B cell (primary cell): ENCODE data around the gene TCP11L2.

Source experiments
- EZH2 ChIP-seq: IDR thresholded peaks from 2 replicates; pipeline ENCODE4 v1.6.1; 2012; ENCODE audit warnings: borderline replicate concordance, low read depth, mild to moderate bottlenecking, moderate library complexity, low read length; ENCODE audit not compliant: insufficient read depth, poor library complexity, severe bottlenecking
- TF ChIP-seq, protein P1 (sequence below): fragments of 200-600 bp; IDR thresholded peaks from one replicate; pipeline ENCODE4 v1.8.0; 2022; ENCODE audit warnings: antibody characterized with exemption, mild to moderate bottlenecking

DNA sequence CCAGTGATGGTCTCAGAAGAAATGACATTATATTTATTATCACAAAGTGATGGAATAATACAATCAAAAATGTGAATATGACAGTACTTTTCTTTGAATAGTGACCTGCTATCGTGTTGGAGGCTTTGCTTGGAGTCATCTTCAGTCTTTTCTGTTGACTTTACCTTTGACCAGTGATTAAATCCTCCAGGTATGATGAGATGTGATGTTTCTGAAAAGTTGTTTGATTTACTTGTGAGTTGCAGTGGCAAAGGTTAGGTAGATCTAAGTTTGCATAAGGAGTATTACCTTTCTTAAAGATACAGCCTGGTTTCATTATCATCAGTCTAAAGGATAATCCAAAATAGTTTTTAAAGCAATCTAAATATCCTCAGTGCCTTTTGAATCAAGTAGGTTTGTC is 4.6 kb downstream of the TCP11L2 start:
- TF ChIP-seq, protein P1, sequence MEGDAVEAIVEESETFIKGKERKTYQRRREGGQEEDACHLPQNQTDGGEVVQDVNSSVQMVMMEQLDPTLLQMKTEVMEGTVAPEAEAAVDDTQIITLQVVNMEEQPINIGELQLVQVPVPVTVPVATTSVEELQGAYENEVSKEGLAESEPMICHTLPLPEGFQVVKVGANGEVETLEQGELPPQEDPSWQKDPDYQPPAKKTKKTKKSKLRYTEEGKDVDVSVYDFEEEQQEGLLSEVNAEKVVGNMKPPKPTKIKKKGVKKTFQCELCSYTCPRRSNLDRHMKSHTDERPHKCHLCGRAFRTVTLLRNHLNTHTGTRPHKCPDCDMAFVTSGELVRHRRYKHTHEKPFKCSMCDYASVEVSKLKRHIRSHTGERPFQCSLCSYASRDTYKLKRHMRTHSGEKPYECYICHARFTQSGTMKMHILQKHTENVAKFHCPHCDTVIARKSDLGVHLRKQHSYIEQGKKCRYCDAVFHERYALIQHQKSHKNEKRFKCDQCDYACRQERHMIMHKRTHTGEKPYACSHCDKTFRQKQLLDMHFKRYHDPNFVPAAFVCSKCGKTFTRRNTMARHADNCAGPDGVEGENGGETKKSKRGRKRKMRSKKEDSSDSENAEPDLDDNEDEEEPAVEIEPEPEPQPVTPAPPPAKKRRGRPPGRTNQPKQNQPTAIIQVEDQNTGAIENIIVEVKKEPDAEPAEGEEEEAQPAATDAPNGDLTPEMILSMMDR, result no peak
- TF ChIP-seq EZH2, result no peak
